Fibroblast of the aortic adventitia (primary cell): ENCODE results near the gene DUSP28. TPM values are rescaled to one million over a fixed set of nuclear protein-coding genes. Genes with fewer than 3 reads are reported as not detected.

Experiments used
- DNase-seq: peaks from one replicate; pipeline ENCODE4 v3.0.0-alpha.2; 2010; ENCODE audit warnings: low read depth
- H3K4me3 ChIP-seq: 2 replicates; pipeline ENCODE4 v1.5.1; 2011; ENCODE audit warnings: low read depth, mild to moderate bottlenecking, control low read depth, low read length, moderate library complexity
- total RNA-seq: library from RNA; depleted of rRNA; stranded (reverse); fragments of >200 nt; gene quantifications from 2 replicates; pipeline ENCODE4 v1.2.3, GENCODE V29; 2012; ENCODE audit warnings: low replicate concordance
- TF ChIP-seq, protein P1 (sequence below): IDR thresholded peaks from 2 replicates; pipeline ENCODE4 v1.5.1; 2011; ENCODE audit warnings: mild to moderate bottlenecking, low read length, control low read depth, inconsistent platforms; ENCODE audit not compliant: insufficient read depth

The DUSP28 gene
- total RNA-seq, 1 donor, result 3.6 TPM

DNA sequence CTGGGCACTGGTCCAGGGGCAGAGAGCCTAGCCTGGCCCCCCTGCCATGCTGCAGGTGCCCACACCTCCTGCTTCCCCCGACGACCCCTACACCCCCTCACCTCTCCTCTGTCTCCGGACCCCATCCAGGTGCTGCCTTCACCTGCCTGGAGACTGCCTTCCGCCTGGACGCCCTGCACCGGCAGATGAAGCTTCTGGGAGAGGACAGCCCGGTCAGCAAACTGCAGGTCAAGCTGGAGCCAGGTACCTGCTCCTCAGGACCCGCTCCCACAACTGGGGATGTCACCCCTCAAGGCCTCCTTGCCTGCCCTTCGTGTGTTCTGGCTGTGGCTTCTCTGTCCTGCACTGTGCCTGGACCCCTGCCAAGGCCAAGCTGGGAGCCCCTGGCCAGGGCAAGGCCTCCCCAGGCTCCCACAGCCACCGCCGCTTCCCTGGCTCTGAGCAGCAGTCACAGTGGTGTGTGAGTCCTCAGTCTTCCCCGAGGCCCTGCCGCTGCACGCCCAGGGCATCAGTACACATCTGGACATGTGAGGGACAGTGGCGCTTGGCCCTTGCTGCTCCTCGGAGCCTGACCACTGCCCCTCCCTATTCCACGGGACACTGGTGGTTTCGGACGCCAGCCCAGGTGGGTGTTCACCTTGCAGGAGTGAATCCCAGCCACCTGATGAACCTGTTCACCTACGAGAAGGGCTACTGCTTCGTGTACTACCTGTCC lies 14.4 kb downstream of the DUSP28 start:
- no peak overlapping the region for H3K4me3 ChIP-seq
- TF ChIP-seq, protein P1, sequence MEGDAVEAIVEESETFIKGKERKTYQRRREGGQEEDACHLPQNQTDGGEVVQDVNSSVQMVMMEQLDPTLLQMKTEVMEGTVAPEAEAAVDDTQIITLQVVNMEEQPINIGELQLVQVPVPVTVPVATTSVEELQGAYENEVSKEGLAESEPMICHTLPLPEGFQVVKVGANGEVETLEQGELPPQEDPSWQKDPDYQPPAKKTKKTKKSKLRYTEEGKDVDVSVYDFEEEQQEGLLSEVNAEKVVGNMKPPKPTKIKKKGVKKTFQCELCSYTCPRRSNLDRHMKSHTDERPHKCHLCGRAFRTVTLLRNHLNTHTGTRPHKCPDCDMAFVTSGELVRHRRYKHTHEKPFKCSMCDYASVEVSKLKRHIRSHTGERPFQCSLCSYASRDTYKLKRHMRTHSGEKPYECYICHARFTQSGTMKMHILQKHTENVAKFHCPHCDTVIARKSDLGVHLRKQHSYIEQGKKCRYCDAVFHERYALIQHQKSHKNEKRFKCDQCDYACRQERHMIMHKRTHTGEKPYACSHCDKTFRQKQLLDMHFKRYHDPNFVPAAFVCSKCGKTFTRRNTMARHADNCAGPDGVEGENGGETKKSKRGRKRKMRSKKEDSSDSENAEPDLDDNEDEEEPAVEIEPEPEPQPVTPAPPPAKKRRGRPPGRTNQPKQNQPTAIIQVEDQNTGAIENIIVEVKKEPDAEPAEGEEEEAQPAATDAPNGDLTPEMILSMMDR, result no peak
- DNase-seq, result no peak

DNA sequence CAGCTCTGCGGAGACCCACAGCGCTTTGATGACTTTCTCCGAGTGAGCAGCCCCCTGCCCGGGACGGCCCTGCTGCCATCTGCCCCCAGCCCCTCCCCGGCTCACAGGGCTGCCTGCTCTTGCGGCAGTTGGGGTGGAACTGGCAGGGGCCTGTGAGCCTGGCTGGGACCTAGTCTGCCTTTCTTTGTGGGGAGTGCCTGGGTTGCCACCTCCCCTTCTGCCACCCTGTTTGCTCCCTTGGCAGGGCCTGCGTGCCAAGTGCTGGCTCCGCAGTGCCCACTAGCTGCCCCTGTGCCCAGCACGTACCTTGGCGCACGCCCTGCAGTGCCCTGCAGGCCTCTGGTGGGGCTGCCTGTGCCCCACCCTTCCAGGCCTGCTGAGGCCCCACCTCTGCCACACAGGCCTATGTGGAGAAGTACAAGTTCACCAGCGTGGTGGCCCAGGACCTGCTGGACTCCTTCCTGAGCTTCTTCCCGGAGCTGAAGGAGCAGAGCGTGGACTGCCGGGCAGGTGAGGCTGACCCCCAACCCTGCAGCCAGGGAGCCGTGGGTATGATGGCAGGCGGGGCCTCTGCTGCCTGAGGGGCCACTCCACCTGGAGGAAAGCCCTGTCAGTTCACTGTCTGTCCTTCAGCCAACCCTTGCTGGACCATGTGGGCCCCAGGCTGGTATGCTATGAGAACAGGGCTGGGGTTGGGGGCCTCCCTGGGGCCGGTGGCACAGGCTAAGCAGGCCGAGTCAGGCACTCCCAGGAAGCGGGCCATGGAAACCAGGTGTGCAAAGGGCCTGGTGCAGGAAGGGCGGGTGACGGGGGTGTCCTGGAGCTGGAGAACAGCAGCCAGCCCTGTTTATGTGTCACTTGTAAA lies 15.2 kb downstream of the DUSP28 start:
- DNase-seq, result no peak
- H3K4me3 ChIP-seq, result no peak overlapping the region
- TF ChIP-seq, protein P1, result no peak

DNA sequence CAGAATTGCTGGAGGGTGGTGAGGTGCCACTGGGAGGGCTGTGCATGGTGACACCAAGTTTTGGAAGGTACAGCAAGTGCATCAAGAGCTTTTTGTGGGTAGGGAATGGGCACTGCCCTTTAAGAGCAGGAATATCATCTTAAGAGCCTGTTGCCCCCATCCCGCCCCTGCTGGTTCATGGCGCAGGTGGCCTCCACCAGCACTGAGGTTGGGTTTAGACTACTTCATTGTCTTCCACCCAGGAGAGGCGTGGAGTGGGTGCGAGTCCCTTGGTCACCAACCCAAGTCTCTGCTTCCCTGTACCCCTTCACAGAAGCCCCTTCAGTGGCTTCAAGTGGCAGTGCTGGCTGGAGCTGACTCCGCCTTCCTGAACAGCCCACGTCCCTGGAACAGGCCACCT lies 15.9 kb downstream of the DUSP28 start:
- no peak overlapping the region for H3K4me3 ChIP-seq

DNA sequence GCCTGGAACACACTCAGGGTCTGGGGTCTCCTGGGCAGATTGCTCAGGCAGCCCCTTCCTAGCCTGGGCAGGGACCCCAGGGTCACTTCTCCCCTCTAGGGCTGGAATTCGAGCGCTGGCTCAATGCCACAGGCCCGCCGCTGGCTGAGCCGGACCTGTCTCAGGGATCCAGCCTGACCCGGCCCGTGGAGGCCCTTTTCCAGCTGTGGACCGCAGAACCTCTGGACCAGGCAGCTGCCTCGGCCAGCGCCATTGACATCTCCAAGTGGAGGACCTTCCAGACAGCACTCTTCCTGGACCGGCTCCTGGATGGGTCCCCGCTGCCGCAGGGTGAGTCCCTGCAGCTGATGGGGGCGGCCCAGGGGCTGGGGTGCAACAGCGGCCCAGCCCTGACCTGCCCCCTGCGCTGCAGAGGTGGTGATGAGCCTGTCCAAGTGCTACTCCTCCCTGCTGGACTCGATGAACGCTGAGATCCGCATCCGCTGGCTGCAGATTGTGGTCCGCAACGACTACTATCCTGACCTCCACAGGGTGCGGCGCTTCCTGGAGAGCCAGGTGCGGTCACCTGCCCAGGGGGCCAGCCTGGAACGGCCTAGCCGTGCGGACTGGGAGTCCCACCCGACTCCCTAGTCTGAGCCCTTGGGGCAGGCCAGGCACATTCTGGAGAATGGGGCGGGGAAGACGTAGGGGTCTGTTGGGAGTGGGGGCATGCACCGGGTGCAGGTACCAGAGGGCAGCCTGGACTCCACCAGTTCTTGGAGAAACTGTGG lies 16.5 kb downstream of the DUSP28 start:
- TF ChIP-seq, protein P1, result no peak
- no peak overlapping the region for H3K4me3 ChIP-seq
- DNase-seq, result no peak

More for the DNA sequence above, 15.9 kb downstream of the DUSP28 start:
- TF ChIP-seq, protein P1, result no peak
- DNase-seq, result no peak

DNA sequence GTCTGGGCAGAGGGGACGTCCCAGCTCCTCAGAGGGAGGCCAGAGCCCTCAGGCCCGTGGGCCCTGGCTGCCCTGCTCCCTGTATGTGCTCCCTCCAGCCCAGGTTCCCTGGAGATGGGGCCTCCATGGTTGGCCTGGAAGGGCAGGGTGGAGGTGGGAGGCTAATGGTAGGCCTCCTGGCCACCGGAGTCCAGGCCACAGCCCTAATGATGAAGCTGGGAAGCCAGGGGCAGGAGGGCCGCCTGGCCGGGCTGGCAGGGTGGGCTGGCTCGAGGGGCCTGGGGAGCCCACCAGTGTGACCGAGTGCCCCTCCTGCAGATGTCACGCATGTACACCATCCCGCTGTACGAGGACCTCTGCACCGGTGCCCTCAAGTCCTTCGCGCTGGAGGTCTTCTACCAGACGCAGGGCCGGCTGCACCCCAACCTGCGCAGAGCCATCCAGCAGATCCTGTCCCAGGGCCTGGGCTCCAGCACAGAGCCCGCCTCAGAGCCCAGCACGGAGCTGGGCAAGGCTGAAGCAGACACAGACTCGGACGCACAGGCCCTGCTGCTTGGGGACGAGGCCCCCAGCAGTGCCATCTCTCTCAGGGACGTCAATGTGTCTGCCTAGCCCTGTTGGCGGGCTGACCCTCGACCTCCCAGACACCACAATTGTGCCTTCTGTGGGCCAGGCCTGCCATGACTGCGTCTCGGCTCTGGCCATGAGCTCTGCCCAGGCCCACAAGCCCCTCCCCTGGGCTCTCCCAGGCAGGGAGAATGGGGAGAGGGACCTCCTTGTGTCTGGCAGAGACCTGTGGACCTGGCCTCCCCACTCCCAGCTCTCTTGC lies 17.3 kb downstream of the DUSP28 start:
- no peak for DNase-seq
- no peak overlapping the region for H3K4me3 ChIP-seq
- TF ChIP-seq, protein P1, result no peak

DNA sequence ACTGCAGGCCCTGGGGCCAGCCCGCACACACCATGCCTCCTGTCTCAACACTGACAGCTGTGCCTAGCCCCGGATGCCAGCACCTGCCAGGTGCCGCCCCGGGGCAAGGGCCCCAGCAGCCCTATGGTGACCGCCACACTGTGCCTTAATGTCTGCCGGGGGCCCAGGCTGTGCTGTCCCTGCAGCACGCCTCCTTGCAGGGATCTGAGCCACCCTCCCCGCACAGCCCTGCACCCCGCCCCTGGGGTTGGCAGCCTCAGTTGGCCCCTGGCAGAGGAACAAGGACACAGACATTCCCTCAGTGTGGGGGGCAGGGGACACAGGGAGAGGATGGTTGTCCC lies 17.9 kb downstream of the DUSP28 start:
- TF ChIP-seq, protein P1, result no peak
- DNase-seq, result no peak
- H3K4me3 ChIP-seq, result no peak overlapping the region
